ENCODE measurements around the gene JAK1.
A peak's percentile ranks its signal among the peaks of the same experiment; 100 is the strongest.

The JAK1 gene

GRCh38 chr1:64909031-64909430, 57.3 kb downstream of the JAK1 start:
- no peak overlapping the region for H3K27ac ChIP-seq
- TF ChIP-seq ZFX (IDR thresholded peaks at IDR 0.05; ENCODE audit: borderline replicate concordance) (no peak), CTCF (IDR thresholded peaks at IDR 0.05) (no peak)

- no peak overlapping the region for H3K27ac ChIP-seq
- no peak for TF ChIP-seq ZFX (IDR thresholded peaks at IDR 0.05; ENCODE audit: borderline replicate concordance)
- no peak for TF ChIP-seq CTCF (IDR thresholded peaks at IDR 0.05)
Measured at GRCh38 chr1:64908575-64908974, 57.8 kb downstream of the JAK1 start.

GRCh38 chr1:64906447-64906846, 59.9 kb downstream of the JAK1 start:
- no peak overlapping the region for H3K27ac ChIP-seq
- TF ChIP-seq ZFX (IDR thresholded peaks at IDR 0.05; ENCODE audit: borderline replicate concordance) (no peak), CTCF (IDR thresholded peaks at IDR 0.05) (no peak)

- TF ChIP-seq CTCF (IDR thresholded peaks at IDR 0.05): no peak
- no peak for TF ChIP-seq ZFX (IDR thresholded peaks at IDR 0.05; ENCODE audit: borderline replicate concordance)
- no peak overlapping the region for H3K27ac ChIP-seq
Measured at GRCh38 chr1:64903593-64903992, 62.8 kb downstream of the JAK1 start.

- no peak overlapping the region for H3K27ac ChIP-seq
- TF ChIP-seq CTCF (IDR thresholded peaks at IDR 0.05) (no peak), ZFX (IDR thresholded peaks at IDR 0.05; ENCODE audit: borderline replicate concordance) (no peak)
Measured at GRCh38 chr1:64901663-64902062, 64.7 kb downstream of the JAK1 start.

GRCh38 chr1:64900916-64901315, 65.4 kb downstream of the JAK1 start:
- H3K27ac ChIP-seq: no peak overlapping the region
- TF ChIP-seq ZFX (IDR thresholded peaks at IDR 0.05; ENCODE audit: borderline replicate concordance) (no peak), CTCF (IDR thresholded peaks at IDR 0.05) (no peak)

GRCh38 chr1:64898107-64898861, 68.1 kb downstream of the JAK1 start:
- TF ChIP-seq ZFX (IDR thresholded peaks at IDR 0.05; ENCODE audit: borderline replicate concordance) (no peak), CTCF (IDR thresholded peaks at IDR 0.05) (no peak)
- peak overlapping the region; percentile 70 for H3K27ac ChIP-seq

Measured in 22Rv1 (cell line).